HepG2 (cell line): ENCODE results near the gene C3orf80. TPM values are rescaled to one million over a fixed set of nuclear protein-coding genes. Genes with fewer than 3 reads are reported as not detected.

ENCODE experiments used
- ATAC-seq: fragments of 200-7000 bp; cut with Tn5 transposase; 3 replicates; pipeline ENCODE4 v1.9.1; 2020; ENCODE audit warnings: mild to moderate bottlenecking, moderate library complexity
- BruUV-seq: library from RNA; stranded (reverse); fragments of 400-500 nt; replicated peaks from 2 replicates; lab custom pipeline; 2021; lab: Mats Ljungman, UMichigan
- CTCF ChIA-PET: fragments of 300-600 bp; formaldehyde crosslinking; extraction: SDS; loops from one replicate; lab custom pipeline; 2021; ENCODE audit warnings: low total read pairs, inconsistent platforms, low intra/inter-chr PET ratio; lab: Yijun Ruan, JAX
- POLR2A ChIA-PET: fragments of 350-600 bp; sonication (Branson Sonifier 250); formaldehyde crosslinking; loops from one replicate; lab custom pipeline; 2020; ENCODE audit warnings: antibody characterized with exemption, inconsistent platforms; lab: Yijun Ruan, JAX
- DNase-seq: peaks from one replicate; pipeline ENCODE4 v3.0.0-alpha.2; 2015; ENCODE audit warnings: low spot score
- FAIRE-seq: peaks from 3 replicates; lab custom pipeline; 2011; peaks lifted over from hg19 to GRCh38; lab: Jason Lieb, UNC
- H2AFZ ChIP-seq: one replicate; pipeline ENCODE4 v1.6.1; 2011; ENCODE audit warnings: low read length, inconsistent platforms
- H3K27ac ChIP-seq: fragments of 300-600 bp; 3 replicates; pipeline ENCODE4 v1.8.0; 2011; ENCODE audit warnings: mixed run types, mild to moderate bottlenecking, mixed read lengths, low read length, inconsistent platforms; ENCODE audit not compliant: insufficient read depth; ENCODE audit errors: extremely low read length
- H3K27me3 ChIP-seq, 2 experiments: fragments of 200-600 bp in 1 of 2; 2 replicates in 1 of 2; 3 replicates in 1 of 2; pipeline versions ENCODE4 v1.6.0 to v1.8.0; 2011; ENCODE audit warnings: low read length in 2 of 2, mild to moderate bottlenecking in 2 of 2, moderate library complexity in 2 of 2, inconsistent platforms in 1 of 2; ENCODE audit not compliant: insufficient read depth in 2 of 2, control insufficient read depth in 1 of 2
- H3K36me3 ChIP-seq, 2 experiments: fragments of 200-600 bp in 1 of 2; replicated peaks in 1 of 2; 2 replicates in 1 of 2; 3 replicates in 1 of 2; pipeline versions ENCODE4 v1.5.1 to v1.8.0; 2011; ENCODE audit warnings: low read length in 2 of 2, inconsistent platforms in 1 of 2; ENCODE audit not compliant: insufficient read depth in 2 of 2, control insufficient read depth in 1 of 2
- H3K4me1 ChIP-seq: 2 replicates; pipeline ENCODE4 v1.5.1; 2012; ENCODE audit warnings: low read length, inconsistent platforms; ENCODE audit not compliant: insufficient read depth
- H3K4me2 ChIP-seq: 2 replicates; pipeline ENCODE4 v1.6.0; 2011; ENCODE audit warnings: low read depth, low read length, inconsistent platforms
- H3K4me3 ChIP-seq, 3 experiments: fragments of 200-600 bp in 1 of 3; sonication (generic), shearing (Covaris generic) in 1 of 3; replicated peaks in 1 of 3; 2 replicates each; pipeline ENCODE4 v1.5.1; 2011 to 2016; ENCODE audit warnings: low read length in 3 of 3, inconsistent platforms in 2 of 3, low read depth in 2 of 3, mild to moderate bottlenecking in 2 of 3, control low read depth in 1 of 3, mixed read lengths in 1 of 3; ENCODE audit not compliant: insufficient read depth in 1 of 3
- H3K79me2 ChIP-seq: one replicate; pipeline ENCODE4 v1.6.1; 2011; ENCODE audit warnings: low read length, inconsistent platforms; ENCODE audit not compliant: insufficient read depth
- H3K9ac ChIP-seq: 2 replicates; pipeline ENCODE4 v1.6.0; 2011; ENCODE audit warnings: mild to moderate bottlenecking, low read depth, low read length, inconsistent platforms; ENCODE audit not compliant: insufficient read depth
- H3K9me3 ChIP-seq: 2 replicates; pipeline ENCODE4 v1.5.1; 2012; ENCODE audit warnings: mild to moderate bottlenecking, low read length
- H4K20me1 ChIP-seq: 2 replicates; pipeline ENCODE4 v1.6.0; 2011; ENCODE audit warnings: inconsistent platforms, mild to moderate bottlenecking, low read length, moderate library complexity; ENCODE audit not compliant: insufficient read depth
- AGO2 ChIP-seq: fragments of 200-400 bp; formaldehyde crosslinking; optimal IDR thresholded peaks from 2 replicates; pipeline ENCODE3; 2017; ENCODE audit warnings: mild to moderate bottlenecking, low read depth, low read length, moderate library complexity
- CEBPG ChIP-seq: IDR thresholded peaks from 2 replicates; pipeline ENCODE4 v1.6.1; 2016
- DMAP1 ChIP-seq: IDR thresholded peaks from 2 replicates; pipeline ENCODE4 v1.6.1; 2016
- GTF2F1 ChIP-seq: fragments of 150-350 bp; IDR thresholded peaks from 2 replicates; pipeline ENCODE4 v1.6.1; 2014; ENCODE audit warnings: low read length
- MED1 ChIP-seq: sonication (generic); formaldehyde crosslinking; IDR thresholded peaks from 2 replicates; pipeline ENCODE4 v1.4.0; 2020; ENCODE audit warnings: missing genetic modification reagents
- PHF8 ChIP-seq: sonication (generic); formaldehyde crosslinking; IDR thresholded peaks from 2 replicates; pipeline ENCODE4 v1.5.0; 2020; ENCODE audit warnings: missing genetic modification reagents
- POLR2G ChIP-seq: fragments of 200-400 bp; formaldehyde crosslinking; IDR thresholded peaks from 2 replicates; pipeline ENCODE4 v1.6.1; 2018; ENCODE audit warnings: mild to moderate bottlenecking, low read depth, low read length, moderate library complexity
- PRDM10 ChIP-seq: sonication (generic); formaldehyde crosslinking; IDR thresholded peaks from 2 replicates; pipeline ENCODE4 v1.4.0; 2020; ENCODE audit warnings: low read depth, missing genetic modification reagents
- SIX1 ChIP-seq: sonication (generic); formaldehyde crosslinking; IDR thresholded peaks from 2 replicates; pipeline ENCODE4 v1.4.0; 2020; ENCODE audit warnings: missing genetic modification reagents, borderline replicate concordance
- TRIM24 ChIP-seq: sonication (generic); formaldehyde crosslinking; IDR thresholded peaks from 2 replicates; pipeline ENCODE4 v1.8.0; 2022; ENCODE audit warnings: mild to moderate bottlenecking, missing genetic modification reagents
- U2AF1 ChIP-seq: fragments of 200-400 bp; formaldehyde crosslinking; optimal IDR thresholded peaks from 2 replicates; pipeline ENCODE3; 2017; ENCODE audit warnings: mild to moderate bottlenecking, low read depth, low read length
- ZBTB46 ChIP-seq: sonication (generic); formaldehyde crosslinking; IDR thresholded peaks from 2 replicates; pipeline ENCODE4 v1.4.0; 2020; ENCODE audit warnings: mild to moderate bottlenecking, missing genetic modification reagents, borderline replicate concordance
- ZNF780A ChIP-seq: sonication (generic); formaldehyde crosslinking; IDR thresholded peaks from 2 replicates; pipeline ENCODE4 v1.8.0; 2022; ENCODE audit warnings: mild to moderate bottlenecking, missing genetic modification reagents, moderate library complexity
- ZNF850 ChIP-seq: sonication (generic); formaldehyde crosslinking; conservative IDR thresholded peaks from 2 replicates; pipeline ENCODE4 v1.9.0; 2021; ENCODE audit warnings: mild to moderate bottlenecking, missing genetic modification reagents
- ZNF891 ChIP-seq: sonication (generic); formaldehyde crosslinking; IDR thresholded peaks from 2 replicates; pipeline ENCODE4 v1.5.0; 2020; ENCODE audit warnings: mild to moderate bottlenecking, missing genetic modification reagents
- WGBS: methylation state at CpG from one replicate; pipeline ENCODE4 v1.1.6; 2017; ENCODE audit warnings: low lambda C conversion rate; 5-methylcytosine and 5-hydroxymethylcytosine counted together
- in situ Hi-C: cut with HindIII; loops from 2 replicates; pipeline ENCODE4 v1.10.0; 2017; ENCODE audit warnings: low pct_unique_long_range_greater_than_20kb; ENCODE audit not compliant: extremely low pct_ligation_motif_present
- intact Hi-C: fragments of 100-400 bp; cut with micrococcal nuclease; formaldehyde crosslinking; loops from one replicate; pipeline ENCODE4 v1.10.0; 2022; ENCODE audit not compliant: unreplicated experiment
- polyA plus RNA-seq, 8 experiments: library from polyadenylated mRNA; depleted of rRNA in 3 of 8; stranded (reverse) in 7 of 8; unstranded in 1 of 8; fragments of >200 nt; fragmentation: Illumina TruSeq in 4 of 8; extraction: Trizol in 4 of 8; gene quantifications; 2 replicates each; pipeline versions ENCODE4 v1.2.1 to v1.2.3, GENCODE V29; 2011 to 2016; ENCODE audit warnings: low read depth in 4 of 8, missing spikeins in 1 of 8, mixed read lengths in 1 of 8; ENCODE audit not compliant: insufficient read depth in 1 of 8
- total RNA-seq, 5 experiments: library from RNA; depleted of rRNA; stranded (reverse); fragments of >200 nt; fragmentation: Illumina TruSeq; extraction: Trizol; gene quantifications; 2 replicates each; pipeline ENCODE4 v1.2.3, GENCODE V29; 2016; ENCODE audit warnings: low read depth in 1 of 5
- TF ChIP-seq, protein P1 (sequence below): sonication (generic); formaldehyde crosslinking; IDR thresholded peaks from 2 replicates; pipeline ENCODE4 v1.4.0; 2020; ENCODE audit warnings: missing genetic modification reagents
- TF ChIP-seq, protein P2 (sequence below): IDR thresholded peaks from 2 replicates; pipeline ENCODE4 v1.6.1; 2016; ENCODE audit warnings: low read depth, borderline replicate concordance
- TF ChIP-seq, protein P3 (sequence below): sonication (generic); formaldehyde crosslinking; IDR thresholded peaks from 2 replicates; pipeline ENCODE4 v1.9.0; 2022; ENCODE audit warnings: low read depth, missing genetic modification reagents

C3orf80 gene
- total and polyA plus RNA-seq, 2 of the 13 experiments (the other 11 are each of a cell fraction or from before 2014, with no cell fraction given) = 0.03 to 0.04 TPM

DNA sequence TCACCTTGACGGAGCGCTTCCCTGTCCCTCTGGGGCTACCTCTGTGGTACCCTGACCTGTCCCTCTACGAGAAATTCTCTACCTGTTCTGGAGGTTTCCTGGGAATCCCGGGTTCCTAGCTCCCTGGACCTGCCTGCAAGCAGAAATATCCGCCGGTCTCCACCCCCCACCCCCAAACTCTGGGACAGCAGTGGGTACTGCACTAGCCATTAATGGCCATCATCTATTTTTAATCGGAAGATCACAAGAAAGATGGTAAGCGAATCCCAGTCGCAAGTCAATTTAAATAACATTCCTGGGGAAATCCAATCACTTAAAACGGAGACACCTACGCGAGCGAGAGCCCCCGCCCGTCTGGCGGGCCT lies 429 bp upstream of the C3orf80 start:
- Histone ChIP-seq H3K9me3 (no peaks in the 10 kb centered on the region), H3K36me3 (no peaks in the 10 kb centered on the region), H2AFZ (no peak overlapping the region), H3K4me1 (peaks cover 13% of the 10 kb centered on the region), H3K4me3 (peak overlapping the region; percentile 57 to 73 (median 59); a peak in 5 of 6 replicates), H3K27me3 (peaks cover 8 to 33% of the 10 kb centered on the region in 2 experiments), H3K4me2 (peak overlapping the region; percentile 88), H3K79me2 (no peaks in the 10 kb centered on the region), H3K27ac (no peak overlapping the region), H4K20me1 (no peaks in the 10 kb centered on the region), H3K9ac (no peak overlapping the region)
- 30% methylated on average over 16 of the region's 16 CpGs for WGBS
- BruUV-seq = no TSS peak
- ChIA-PET CTCF (interaction anchor here (1.2 kb wide), 1 partner anchor 189 kb away, joined by 3 read pairs; no protein-coding TSS in a partner anchor), POLR2A (no interaction called here)
- DNase-seq (no peak), ATAC-seq (no peak), FAIRE-seq (no peak)
- no peak for TF ChIP-seq POLR2G
- no peak for TF ChIP-seq ZNF780A (CRISPR knock-in tag)
- no peak for TF ChIP-seq ZNF850 (CRISPR knock-in tag)
- no peak for TF ChIP-seq SIX1 (CRISPR knock-in tag)
- TF ChIP-seq MED1 (CRISPR knock-in tag) = no peak
- TF ChIP-seq ZBTB46 (CRISPR knock-in tag) = no peak
- TF ChIP-seq U2AF1 = no peak
- no peak for TF ChIP-seq PHF8 (CRISPR knock-in tag)
- TF ChIP-seq PRDM10 = no peak
- TF ChIP-seq AGO2 = no peak
- TF ChIP-seq GTF2F1 = no peak
- TF ChIP-seq, protein P1, sequence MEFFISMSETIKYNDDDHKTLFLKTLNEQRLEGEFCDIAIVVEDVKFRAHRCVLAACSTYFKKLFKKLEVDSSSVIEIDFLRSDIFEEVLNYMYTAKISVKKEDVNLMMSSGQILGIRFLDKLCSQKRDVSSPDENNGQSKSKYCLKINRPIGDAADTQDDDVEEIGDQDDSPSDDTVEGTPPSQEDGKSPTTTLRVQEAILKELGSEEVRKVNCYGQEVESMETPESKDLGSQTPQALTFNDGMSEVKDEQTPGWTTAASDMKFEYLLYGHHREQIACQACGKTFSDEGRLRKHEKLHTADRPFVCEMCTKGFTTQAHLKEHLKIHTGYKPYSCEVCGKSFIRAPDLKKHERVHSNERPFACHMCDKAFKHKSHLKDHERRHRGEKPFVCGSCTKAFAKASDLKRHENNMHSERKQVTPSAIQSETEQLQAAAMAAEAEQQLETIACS = no peak
- TF ChIP-seq TRIM24 (CRISPR knock-in tag) = no peak
- TF ChIP-seq DMAP1 = no peak
- TF ChIP-seq, protein P2, sequence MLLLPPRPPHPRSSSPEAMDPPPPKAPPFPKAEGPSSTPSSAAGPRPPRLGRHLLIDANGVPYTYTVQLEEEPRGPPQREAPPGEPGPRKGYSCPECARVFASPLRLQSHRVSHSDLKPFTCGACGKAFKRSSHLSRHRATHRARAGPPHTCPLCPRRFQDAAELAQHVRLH (CRISPR knock-in tag) = no peak
- TF ChIP-seq CEBPG = no peak
- no peak for TF ChIP-seq ZNF891
- TF ChIP-seq, protein P3, sequence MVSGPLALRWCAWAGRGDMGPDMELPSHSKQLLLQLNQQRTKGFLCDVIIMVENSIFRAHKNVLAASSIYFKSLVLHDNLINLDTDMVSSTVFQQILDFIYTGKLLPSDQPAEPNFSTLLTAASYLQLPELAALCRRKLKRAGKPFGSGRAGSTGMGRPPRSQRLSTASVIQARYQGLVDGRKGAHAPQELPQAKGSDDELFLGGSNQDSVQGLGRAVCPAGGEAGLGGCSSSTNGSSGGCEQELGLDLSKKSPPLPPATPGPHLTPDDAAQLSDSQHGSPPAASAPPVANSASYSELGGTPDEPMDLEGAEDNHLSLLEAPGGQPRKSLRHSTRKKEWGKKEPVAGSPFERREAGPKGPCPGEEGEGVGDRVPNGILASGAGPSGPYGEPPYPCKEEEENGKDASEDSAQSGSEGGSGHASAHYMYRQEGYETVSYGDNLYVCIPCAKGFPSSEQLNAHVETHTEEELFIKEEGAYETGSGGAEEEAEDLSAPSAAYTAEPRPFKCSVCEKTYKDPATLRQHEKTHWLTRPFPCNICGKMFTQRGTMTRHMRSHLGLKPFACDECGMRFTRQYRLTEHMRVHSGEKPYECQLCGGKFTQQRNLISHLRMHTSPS = no peak
- in situ Hi-C loops (no loop called here), intact Hi-C loops (loop anchor here (5.0 kb wide), 3 partner anchors 108 to 192 kb away; no protein-coding TSS in a partner anchor)
